Esophagus squamous epithelium (tissue), 5 donors: ENCODE measurements around the gene SLITRK1. TPM values are rescaled to one million over a fixed set of nuclear protein-coding genes. Genes with fewer than 3 reads are reported as not detected.

Experiments
- DNase-seq: peaks from one replicate; lab custom pipeline; 2025; lab: John Stamatoyannopoulos, UW
- H3K27ac ChIP-seq, 4 donors: fragments of 200-600 bp; sonication (generic); one replicate each; pipeline ENCODE4 v1.5.1; 2016 to 2019; ENCODE audit warnings: mild to moderate bottlenecking in 1 of 4
- H3K27me3 ChIP-seq, 4 donors: fragments of 200-600 bp; sonication (generic); 1 replicate in 3 of 4; 2 replicates in 1 of 4; pipeline versions ENCODE4 v1.5.1 to v1.6.0; 2017 to 2021; ENCODE audit warnings: antibody characterized with exemption in 1 of 4
- H3K36me3 ChIP-seq, 3 donors: fragments of 200-600 bp; sonication (generic); one replicate each; pipeline ENCODE4 v1.5.1; 2016 to 2019
- H3K4me1 ChIP-seq, 3 donors: fragments of 200-600 bp; sonication (generic); one replicate each; pipeline ENCODE4 v1.5.1; 2017 to 2019
- H3K4me3 ChIP-seq, 4 donors: fragments of 200-600 bp; sonication (generic); 1 replicate in 3 of 4; 2 replicates in 1 of 4; pipeline ENCODE4 v1.5.1; 2016 to 2019; ENCODE audit warnings: mild to moderate bottlenecking in 2 of 4, moderate library complexity in 1 of 4
- H3K9me3 ChIP-seq, 3 donors: fragments of 200-600 bp; sonication (generic); one replicate each; pipeline ENCODE4 v1.5.1; 2016 to 2019
- CTCF ChIP-seq, 6 experiments: fragments of 450-650 bp in 4 of 6; fragments of 200-600 bp in 2 of 6; sonication (generic) in 2 of 6; IDR thresholded peaks; one replicate each; pipeline ENCODE4 v1.5.1; 2016 to 2019; ENCODE audit warnings: antibody characterized with exemption in 6 of 6, mild to moderate bottlenecking in 4 of 6, moderate library complexity in 4 of 6
- POLR2A ChIP-seq, 4 donors: fragments of 450-650 bp; IDR thresholded peaks; one replicate each; pipeline ENCODE4 v1.6.1; 2017; ENCODE audit warnings: antibody characterized with exemption in 4 of 4, mild to moderate bottlenecking in 4 of 4, moderate library complexity in 3 of 4
- WGBS, 2 donors: methylation state at CpG; one replicate each; pipeline ENCODE4 v1.1.5; 2018; 5-methylcytosine and 5-hydroxymethylcytosine counted together
- intact Hi-C: fragments of 100-400 bp; cut with DNase I; formaldehyde crosslinking; loops from one replicate; pipeline ENCODE4 v1.15.0; 2022
- total RNA-seq, 4 donors: library from RNA; depleted of rRNA; stranded (reverse); fragments of >200 nt; gene quantifications; one replicate each; pipeline ENCODE4 v1.1.0, GENCODE V29; 2016
- donor health status: DM: yes; HTN: yes; CAD: no.

The SLITRK1 gene
- not detected for total RNA-seq

DNA sequence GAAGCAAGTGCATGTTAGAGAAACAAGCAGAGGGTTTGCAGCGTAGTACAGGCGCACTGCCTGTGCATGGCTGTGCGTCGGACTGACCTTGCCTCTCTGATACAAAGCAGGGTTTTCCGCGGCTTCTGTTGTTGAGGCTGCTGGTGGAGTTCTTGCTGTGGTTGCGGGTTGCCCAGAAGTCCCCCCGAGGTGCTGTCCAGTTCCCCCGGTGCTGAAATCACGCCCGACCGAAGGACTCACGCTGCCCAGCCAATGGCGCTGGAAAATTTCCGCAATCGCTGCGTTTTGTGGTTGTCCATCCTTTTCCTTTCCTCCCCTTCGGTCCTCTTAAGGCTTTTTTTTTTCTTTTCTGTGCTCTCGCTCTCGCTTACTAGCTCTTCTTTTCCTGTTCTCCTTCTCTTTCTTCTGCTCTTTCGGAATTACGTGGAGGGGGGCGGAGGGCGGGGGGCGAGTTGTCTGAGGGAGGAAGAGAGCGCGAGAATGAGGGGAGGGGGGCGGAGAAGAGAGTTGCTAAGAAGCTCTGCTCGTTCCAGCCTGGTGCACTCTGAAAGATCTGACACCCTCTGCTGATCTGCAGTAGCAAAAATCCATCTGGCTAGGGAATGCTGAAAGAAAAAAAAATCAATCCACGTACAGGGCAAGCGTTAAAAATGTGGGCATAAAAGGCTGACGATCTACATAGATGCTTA, at the start of gene SLITRK1:
TSS of gene SLITRK1 (minus strand) at position 558 of the 689 bp plus-strand sequence. CDS start 967 bp downstream, outside the sequence.
- no peaks in the 10 kb centered on the region for H3K9me3 ChIP-seq
- DNase-seq = no peak
- H3K4me3 ChIP-seq = no peak within 1 kb of the TSS
- peaks cover 0 to 39% (median 0%) of the 10 kb centered on the region in 3 donors for H3K4me1 ChIP-seq
- TF ChIP-seq POLR2A (IDR thresholded peaks at IDR 0.05) = no peak
- TF ChIP-seq CTCF (IDR thresholded peaks at IDR 0.05) = no peak
- H3K27ac ChIP-seq = no peak within 1 kb of the TSS
- WGBS, 2 donors = 6 to 11% methylated on average over 26 to 32 of the region's 32 CpGs
- H3K36me3 ChIP-seq = no peaks in the 10 kb centered on the region
- H3K27me3 ChIP-seq = peaks cover 0 to 71% (median 9%) of the 10 kb centered on the region in 4 donors
- intact Hi-C loops = no loop called here

GRCh38 chr13:83929157-83929556, 46.9 kb upstream of the SLITRK1 start:
- Histone ChIP-seq H3K9me3 (no peaks in the 10 kb centered on the region), H3K4me3 (no peak overlapping the region), H3K4me1 (no peaks in the 10 kb centered on the region), H3K36me3 (no peaks in the 10 kb centered on the region), H3K27me3 (no peaks in the 10 kb centered on the region), H3K27ac (no peak overlapping the region)
- no peak for DNase-seq
- 34 to 45% methylated on average over 4 of the region's 4 CpGs for WGBS, 2 donors
- intact Hi-C loops = no loop called here
- no peak for TF ChIP-seq POLR2A (IDR thresholded peaks at IDR 0.05)
- TF ChIP-seq CTCF (IDR thresholded peaks at IDR 0.05) = no peak

DNA sequence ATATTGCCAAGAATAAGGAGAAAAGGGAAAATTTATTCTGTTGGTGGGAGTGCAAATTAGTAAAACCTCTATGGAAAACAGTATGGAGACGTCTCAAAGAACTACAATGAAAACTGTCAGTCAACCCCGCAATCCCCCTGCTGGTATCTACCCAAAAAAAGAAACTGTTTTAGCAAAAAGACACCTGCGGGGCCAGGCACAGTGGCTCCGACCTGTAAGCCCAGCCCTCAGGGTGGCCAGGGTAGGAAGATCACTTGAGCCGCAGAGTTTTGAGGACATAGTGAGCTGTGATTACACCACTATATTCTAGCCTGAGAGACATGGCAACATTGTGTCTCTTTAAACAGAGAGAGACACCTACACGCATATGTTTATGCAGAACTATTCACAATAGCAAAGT, 37.5 kb upstream of the SLITRK1 start:
- H3K4me1 ChIP-seq = no peaks in the 10 kb centered on the region
- no peaks in the 10 kb centered on the region for H3K9me3 ChIP-seq
- no peak for TF ChIP-seq CTCF (IDR thresholded peaks at IDR 0.05)
- TF ChIP-seq POLR2A (IDR thresholded peaks at IDR 0.05) = no peak
- intact Hi-C loops = no loop called here
- no peaks in the 10 kb centered on the region for H3K27me3 ChIP-seq
- no peak overlapping the region for H3K27ac ChIP-seq
- H3K36me3 ChIP-seq = no peaks in the 10 kb centered on the region
- DNase-seq = no peak
- H3K4me3 ChIP-seq = no peak overlapping the region
- 76 to 87% methylated on average over 5 to 6 of the region's 6 CpGs for WGBS, 2 donors

DNA sequence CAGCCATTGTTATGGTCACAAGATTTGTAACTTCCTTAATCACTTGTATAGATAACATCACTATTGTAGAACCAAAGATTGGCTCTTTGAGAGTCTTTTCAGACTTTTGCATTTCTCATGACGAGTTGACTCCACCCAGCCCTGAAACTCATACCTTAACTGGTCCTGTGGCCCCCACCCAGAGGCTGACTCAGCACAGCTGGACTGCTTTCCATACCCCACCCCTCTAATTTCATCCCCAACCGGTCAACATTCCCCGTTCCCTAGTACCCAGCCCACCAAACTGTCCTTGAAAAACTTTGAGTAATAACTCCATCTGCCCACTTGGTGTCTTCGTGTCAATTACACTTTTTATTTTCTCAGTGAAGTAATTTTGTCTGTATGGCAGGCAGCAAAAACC, 32.1 kb upstream of the SLITRK1 start:
- Histone ChIP-seq H3K36me3 (no peaks in the 10 kb centered on the region), H3K27me3 (no peaks in the 10 kb centered on the region), H3K4me3 (no peak overlapping the region), H3K27ac (no peak overlapping the region), H3K9me3 (no peaks in the 10 kb centered on the region), H3K4me1 (no peaks in the 10 kb centered on the region)
- TF ChIP-seq POLR2A (IDR thresholded peaks at IDR 0.05) (no peak), CTCF (IDR thresholded peaks at IDR 0.05) (no peak)
- intact Hi-C loops = no loop called here
- 48 to 74% methylated on average over 4 of the region's 4 CpGs for WGBS, 2 donors
- DNase-seq = no peak

- no peaks in the 10 kb centered on the region for H3K4me1 ChIP-seq
- intact Hi-C loops = no loop called here
- no peaks in the 10 kb centered on the region for H3K36me3 ChIP-seq
- 91 to 95% methylated on average over 13 to 20 of the region's 25 CpGs for WGBS, 2 donors
- H3K27ac ChIP-seq = no peak overlapping the region
- no peak overlapping the region for H3K4me3 ChIP-seq
- no peaks in the 10 kb centered on the region for H3K27me3 ChIP-seq
- no peak for TF ChIP-seq CTCF (IDR thresholded peaks at IDR 0.05)
- no peak for TF ChIP-seq POLR2A (IDR thresholded peaks at IDR 0.05)
- peaks cover 0 to 4% (median 0%) of the 10 kb centered on the region in 3 donors for H3K9me3 ChIP-seq
- no peak for DNase-seq
These were observed 25.1 kb upstream of the SLITRK1 start for GRCh38 chr13:83907196-83907989.
